Measurements from ENCODE around the gene PBX3. TPM values are rescaled to one million over a fixed set of nuclear protein-coding genes. Genes with fewer than 3 reads are reported as not detected.

The PBX3 gene
- total and polyA plus RNA-seq, 9 of the 15 experiments (the other 6 are each of a cell fraction or from before 2014, with no cell fraction given), result 0.14 to 5.8 (median 0.92) TPM

DNA sequence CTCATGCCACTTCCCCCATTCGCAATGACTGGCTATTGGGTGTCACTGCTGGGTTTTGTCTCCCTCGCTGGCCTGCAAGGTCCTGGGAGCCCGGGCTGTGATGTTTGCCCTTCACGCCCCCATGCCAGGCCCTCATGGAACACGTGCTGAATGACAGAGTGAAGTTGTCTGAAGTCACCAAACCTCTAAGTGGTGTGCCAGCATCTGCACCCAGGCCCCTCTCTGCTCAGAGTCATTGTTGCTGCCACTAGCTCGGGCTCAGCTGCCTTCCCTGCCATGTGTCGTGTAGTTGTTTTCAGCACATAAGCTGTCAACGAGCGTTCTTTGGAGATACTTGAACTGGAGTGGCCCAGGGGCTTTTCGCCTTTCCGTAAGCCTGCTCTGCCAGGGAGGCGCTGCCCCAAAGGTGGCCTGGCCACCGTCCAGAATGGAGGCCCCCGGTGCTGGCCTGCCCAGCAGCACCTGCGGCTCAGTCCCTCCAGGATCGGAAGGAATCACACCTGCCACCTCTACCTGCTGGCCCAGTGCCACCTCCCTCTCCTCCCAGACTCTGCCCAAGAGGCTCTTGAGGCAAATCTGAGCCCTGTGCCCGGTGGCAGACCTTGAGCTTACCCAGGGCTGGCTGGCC lies 250.1 kb downstream of the PBX3 start:
- no peak overlapping the region for H3K27ac ChIP-seq (ENCODE audit: extremely low read depth, low read depth, low read length)
- in situ Hi-C loops (cut with MboI), result no loop called here
- TF ChIP-seq MYC (IDR thresholded peaks at IDR 0.05; ENCODE audit: low read depth, low read length), result no peak
- TF ChIP-seq MYC (CRISPR knock-in tag; IDR thresholded peaks at IDR 0.05; ENCODE audit: borderline replicate concordance, low read depth), result no peak
- no peak for TF ChIP-seq CHD1 (IDR thresholded peaks at IDR 0.05; ENCODE audit: low read length)
- TF ChIP-seq DDX20 (tag; IDR thresholded peaks at IDR 0.05; ENCODE audit: low read depth), result no peak
- TF ChIP-seq SMAD2 (IDR thresholded peaks at IDR 0.05; ENCODE audit: low read depth, low read length), result no peak
- TF ChIP-seq SLC30A9 (CRISPR knock-in tag; IDR thresholded peaks at IDR 0.05), result no peak
- TF ChIP-seq RFX1 (IDR thresholded peaks at IDR 0.05), result no peak
- TF ChIP-seq PHB (CRISPR knock-in tag; IDR thresholded peaks at IDR 0.05), result no peak
- H4K20me1 ChIP-seq (replicated peaks; ENCODE audit: control insufficient read depth, insufficient read depth, low read length), result no peaks in the 10 kb centered on the region
- no peak overlapping the region for H2AFZ ChIP-seq (ENCODE audit: low read depth, low read length)
- WGBS (ENCODE audit: insufficient coverage, low coverage, missing lambda C conversion rate), result under 1% methylated on average over 16 of the region's 17 CpGs
- FAIRE-seq (no peak), DNase-seq (ENCODE audit: extremely low read depth in 1 of 4, low spot score in 3 of 4) (no peak), ATAC-seq (no peak)
- peaks cover 7 to 69% of the 10 kb centered on the region in 2 experiments; a peak in 4 of 5 replicates for H3K27me3 ChIP-seq (ENCODE audit: control insufficient read depth in 2 of 2, insufficient read depth in 2 of 2, low read length in 2 of 2)
- H3K4me2 ChIP-seq (ENCODE audit: insufficient read depth, low read length), result no peak overlapping the region
- no peak overlapping the region for H3K9ac ChIP-seq (ENCODE audit: insufficient read depth in 1 of 2, low read depth in 2 of 2, low read length in 2 of 2)
- no peaks in the 10 kb centered on the region for H3K9me1 ChIP-seq (ENCODE audit: control insufficient read depth, insufficient read depth, low read length)
- BruUV-seq (replicated peaks), result no TSS peak
- intact Hi-C loops (cut with micrococcal nuclease), result no loop called here
- H3K4me3 ChIP-seq, result no peak overlapping the region
- H3K79me2 ChIP-seq (ENCODE audit: control insufficient read depth, insufficient read depth, low read length), result no peaks in the 10 kb centered on the region
- POLR2A ChIA-PET, result interaction anchor here (0.7 to 1.0 kb wide), 2 partner anchors 15 to 87 kb away, joined by 3 read pairs; no protein-coding TSS in a partner anchor
- CTCF ChIA-PET (ENCODE audit: low intra/inter-chr PET ratio), result no interaction called here
- no peaks in the 10 kb centered on the region for H3K36me3 ChIP-seq (ENCODE audit: control insufficient read depth, insufficient read depth, low read length)
- H3K4me1 ChIP-seq (replicated peaks in 1 of 2; ENCODE audit: control insufficient read depth in 2 of 2, insufficient read depth in 2 of 2, low read length in 2 of 2), result no peaks in the 10 kb centered on the region
- H3K9me3 ChIP-seq (replicated peaks; ENCODE audit: control insufficient read depth, insufficient read depth, low read depth, low read length), result no peaks in the 10 kb centered on the region
